B cell (primary cell): ENCODE data around the gene COMMD1. TPM values are rescaled to one million over a fixed set of nuclear protein-coding genes. Genes with fewer than 3 reads are reported as not detected.
"Not testable (repeated sequence)": the region's sequence is repeated elsewhere in the genome, so short reads cannot be mapped to it uniquely, and the experiment has no call there.

Source experiments
- ATAC-seq: fragments of 200-7000 bp; cut with Tn5 transposase; one replicate; pipeline ENCODE4 v1.10.0; 2021; ENCODE audit warnings: low read depth, mild to moderate bottlenecking, moderate number of reproducible peaks, moderate library complexity
- CTCF ChIA-PET: fragments of 350-600 bp; sonication (Branson Sonifier 250); formaldehyde crosslinking; loops from one replicate; lab custom pipeline; 2021; ENCODE audit warnings: antibody characterized with exemption, inconsistent platforms; lab: Charles Lee
- POLR2A ChIA-PET: fragments of 350-600 bp; sonication (Branson Sonifier 250); formaldehyde crosslinking; loops from one replicate; lab custom pipeline; 2021; ENCODE audit warnings: antibody characterized with exemption; lab: Charles Lee
- DNase-seq: peaks from one replicate; pipeline ENCODE4 v3.0.0; 2013
- H2AFZ ChIP-seq: 2 replicates; pipeline ENCODE4 v1.6.1; 2012; ENCODE audit warnings: mild to moderate bottlenecking, low read depth, low read length; ENCODE audit not compliant: insufficient read depth, poor library complexity, severe bottlenecking
- H3K27ac ChIP-seq, 2 donors: 1 replicate in 1 of 2; 2 replicates in 1 of 2; pipeline ENCODE4 v1.5.1; 2012 to 2013; ENCODE audit warnings: low read length in 2 of 2, mild to moderate bottlenecking in 2 of 2, moderate library complexity in 1 of 2
- H3K27me3 ChIP-seq, 4 experiments: fragments of 200-600 bp in 1 of 4; sonication (generic) in 1 of 4; replicated peaks in 1 of 4; 1 replicate in 2 of 4; 2 replicates in 2 of 4; pipeline versions ENCODE4 v1.6.1 to v1.7.0; 2013 to 2016; ENCODE audit warnings: low read length in 3 of 4, mild to moderate bottlenecking in 2 of 4, mixed read lengths in 1 of 4, moderate library complexity in 1 of 4; ENCODE audit not compliant: insufficient read depth in 4 of 4, control insufficient read depth in 3 of 4; ENCODE audit errors: control extremely low read depth in 1 of 4
- H3K36me3 ChIP-seq, 2 experiments: replicated peaks in 1 of 2; 1 replicate in 1 of 2; 2 replicates in 1 of 2; pipeline versions ENCODE4 v1.6.1 to v1.7.1; 2013; ENCODE audit warnings: low read length in 1 of 2; ENCODE audit not compliant: insufficient read depth in 2 of 2, control insufficient read depth in 1 of 2; ENCODE audit errors: control extremely low read depth in 1 of 2, extremely low read depth in 1 of 2
- H3K4me1 ChIP-seq, 2 donors: fragments of 200-600 bp in 1 of 2; sonication (generic) in 1 of 2; 1 replicate in 1 of 2; 2 replicates in 1 of 2; pipeline versions ENCODE4 v1.5.1 to v1.6.1; 2013 to 2017; ENCODE audit warnings: low read length in 2 of 2; ENCODE audit not compliant: control insufficient read depth in 2 of 2, insufficient read depth in 2 of 2
- H3K4me2 ChIP-seq: replicated peaks from 2 replicates; pipeline ENCODE3; 2012; ENCODE audit warnings: mild to moderate bottlenecking, low read depth, low read length; ENCODE audit not compliant: poor library complexity, severe bottlenecking
- H3K4me3 ChIP-seq, 5 experiments: fragments of 200-600 bp in 1 of 5; sonication (generic) in 1 of 5; 1 replicate in 3 of 5; 2 replicates in 2 of 5; pipeline versions ENCODE4 v1.5.1 to v1.7.0; 2011 to 2016; ENCODE audit warnings: low read length in 4 of 5, mild to moderate bottlenecking in 4 of 5, low read depth in 2 of 5, control low read depth in 1 of 5, moderate library complexity in 1 of 5; ENCODE audit not compliant: insufficient read depth in 1 of 5; ENCODE audit errors: control extremely low read depth in 1 of 5, extremely low read depth in 1 of 5
- H3K79me2 ChIP-seq: fragments of 200-600 bp; sonication (generic); one replicate; pipeline ENCODE4 v1.6.0; 2016; ENCODE audit warnings: low read length; ENCODE audit not compliant: control insufficient read depth, insufficient read depth
- H3K9ac ChIP-seq: fragments of 200-600 bp; sonication (generic); 2 replicates; pipeline ENCODE4 v1.6.1; 2017; ENCODE audit warnings: mild to moderate bottlenecking, low read length, moderate library complexity
- H3K9me3 ChIP-seq, 3 donors: one replicate each; pipeline versions ENCODE4 v1.6.1 to v1.7.1; 2013; ENCODE audit warnings: low read length in 2 of 3; ENCODE audit not compliant: control insufficient read depth in 2 of 3, insufficient read depth in 1 of 3; ENCODE audit errors: control extremely low read depth in 1 of 3
- H4K20me1 ChIP-seq: 2 replicates; pipeline ENCODE4 v1.6.0; 2012; ENCODE audit warnings: mild to moderate bottlenecking, low read length; ENCODE audit not compliant: insufficient read depth, control insufficient read depth, poor library complexity, severe bottlenecking
- H3K27ac Mint-ChIP-seq: one replicate; pipeline ENCODE4 v1.8.0; 2021; ENCODE audit warnings: mixed read lengths
- H3K27me3 Mint-ChIP-seq: one replicate; pipeline ENCODE4 v1.8.0; 2021; ENCODE audit warnings: mixed read lengths
- H3K4me1 Mint-ChIP-seq: one replicate; pipeline ENCODE4 v1.8.0; 2021; ENCODE audit warnings: mixed read lengths
- H3K4me3 Mint-ChIP-seq: one replicate; pipeline ENCODE4 v1.8.0; 2021; ENCODE audit warnings: mixed read lengths
- H3K9me3 Mint-ChIP-seq: one replicate; pipeline ENCODE4 v1.8.0; 2022; ENCODE audit warnings: mixed read lengths; ENCODE audit not compliant: insufficient read depth
- EZH2 ChIP-seq: IDR thresholded peaks from 2 replicates; pipeline ENCODE4 v1.6.1; 2012; ENCODE audit warnings: borderline replicate concordance, low read depth, mild to moderate bottlenecking, moderate library complexity, low read length; ENCODE audit not compliant: insufficient read depth, poor library complexity, severe bottlenecking
- WGBS: methylation state at CpG from one replicate; pipeline ENCODE4 v1.1.5; 2013; ENCODE audit warnings: missing lambda C conversion rate; ENCODE audit not compliant: insufficient coverage; 5-methylcytosine and 5-hydroxymethylcytosine counted together
- intact Hi-C: fragments of 100-400 bp; cut with micrococcal nuclease; formaldehyde crosslinking; loops from one replicate; pipeline ENCODE4 v1.10.0; 2022
- polyA plus RNA-seq: library from polyadenylated mRNA; depleted of rRNA; stranded (reverse); fragments of >200 nt; gene quantifications from 2 replicates; pipeline ENCODE4 v1.2.3, GENCODE V29; 2012
- total RNA-seq, 2 donors: library from RNA; stranded (reverse); fragments of 120-200 nt in 1 of 2; gene quantifications; 1 replicate in 1 of 2; 2 replicates in 1 of 2; pipeline versions ENCODE4 v1.2.3 to v1.2.4, GENCODE V29; 2013 to 2022
- TF ChIP-seq, protein P1 (sequence below): fragments of 200-600 bp; IDR thresholded peaks from one replicate; pipeline ENCODE4 v1.8.0; 2022; ENCODE audit warnings: antibody characterized with exemption, mild to moderate bottlenecking

COMMD1 gene
- total and polyA plus RNA-seq, 2 donors (not counting 1 experiment from before 2014, with no cell fraction given) = 20.6 to 25.1 TPM

DNA sequence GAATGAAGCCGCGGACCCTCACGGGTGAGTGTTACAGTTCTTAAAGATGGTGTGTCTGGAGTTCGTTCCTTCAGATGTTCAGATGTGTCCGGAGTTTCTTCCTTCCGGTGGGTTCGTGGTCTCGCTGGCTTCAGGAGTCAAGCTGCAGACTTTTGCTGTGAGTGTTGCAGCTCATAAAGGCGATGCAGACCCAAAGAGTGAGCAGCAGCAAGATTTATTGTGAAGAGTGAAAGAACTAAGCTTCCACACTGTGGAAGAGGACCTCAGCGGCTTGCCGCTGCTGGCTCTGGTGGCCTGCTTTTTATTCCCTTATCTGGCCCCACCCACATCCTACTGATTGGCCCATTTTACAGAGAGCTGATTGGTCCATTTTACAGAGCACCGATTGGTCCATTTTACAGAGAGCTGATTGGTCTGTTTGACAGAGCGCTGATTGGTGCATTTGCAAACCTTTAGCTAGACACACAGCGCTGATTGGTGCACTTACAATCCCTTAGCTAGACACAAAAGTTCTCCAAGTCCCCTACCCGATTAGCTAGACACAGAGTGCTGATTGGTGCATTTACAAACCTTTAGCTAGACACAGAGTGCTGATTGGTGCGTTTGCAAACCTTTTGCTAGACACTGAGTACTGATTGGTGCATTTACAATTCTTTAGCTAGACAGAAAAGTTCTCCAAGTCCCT lies 136.4 kb downstream of the COMMD1 start:
- H3K27me3 ChIP-seq, H3K9ac ChIP-seq, H3K4me3 Mint-ChIP-seq, POLR2A ChIA-PET, H3K36me3 ChIP-seq, H3K4me3 ChIP-seq, ATAC-seq, H3K27me3 Mint-ChIP-seq, H3K27ac ChIP-seq, H3K27ac Mint-ChIP-seq, H3K4me2 ChIP-seq, H4K20me1 ChIP-seq, H3K79me2 ChIP-seq, H3K9me3 Mint-ChIP-seq, CTCF ChIA-PET, DNase-seq, H2AFZ ChIP-seq, intact Hi-C loops: not testable (repeated sequence)
- peaks cover 0 to 12% (median 9%) of the 10 kb centered on the region in 3 donors for H3K9me3 ChIP-seq
- 61% methylated on average over 8 of the region's 16 CpGs for WGBS
- H3K4me1 Mint-ChIP-seq = peaks cover 17% of the 10 kb centered on the region
- H3K4me1 ChIP-seq = peaks cover 20 to 22% of the 10 kb centered on the region in 2 donors

DNA sequence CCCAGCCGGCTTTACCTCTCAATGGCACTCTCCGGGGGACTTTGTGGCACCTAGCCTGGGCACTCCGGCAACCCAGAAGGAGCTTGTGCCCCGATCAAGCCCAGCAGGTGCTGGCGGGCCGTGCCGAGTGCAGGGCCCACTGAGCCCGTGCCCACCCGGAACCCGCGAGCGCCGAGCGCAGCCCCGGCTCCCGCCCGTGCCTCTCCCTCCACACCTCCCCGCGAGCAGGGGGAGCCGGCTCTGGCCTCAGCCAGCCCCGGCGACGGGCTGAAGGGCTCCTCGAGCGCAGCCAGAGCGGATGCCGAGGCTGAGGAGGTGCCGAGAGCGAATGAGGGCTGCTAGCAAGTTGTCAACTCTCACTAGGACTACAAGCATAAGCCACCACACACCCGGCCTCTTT lies 136.9 kb downstream of the COMMD1 start:
- no peak overlapping the region for H2AFZ ChIP-seq
- no peak overlapping the region for H3K4me2 ChIP-seq
- H3K4me3 ChIP-seq = no peak overlapping the region
- H3K9ac ChIP-seq = no peak overlapping the region
- WGBS = 96% methylated on average over 24 of the region's 30 CpGs
- no peak overlapping the region for H3K27ac Mint-ChIP-seq
- H3K27me3 Mint-ChIP-seq = no peaks in the 10 kb centered on the region
- intact Hi-C loops = no loop called here
- no peak overlapping the region for H3K27ac ChIP-seq
- TF ChIP-seq, protein P1, sequence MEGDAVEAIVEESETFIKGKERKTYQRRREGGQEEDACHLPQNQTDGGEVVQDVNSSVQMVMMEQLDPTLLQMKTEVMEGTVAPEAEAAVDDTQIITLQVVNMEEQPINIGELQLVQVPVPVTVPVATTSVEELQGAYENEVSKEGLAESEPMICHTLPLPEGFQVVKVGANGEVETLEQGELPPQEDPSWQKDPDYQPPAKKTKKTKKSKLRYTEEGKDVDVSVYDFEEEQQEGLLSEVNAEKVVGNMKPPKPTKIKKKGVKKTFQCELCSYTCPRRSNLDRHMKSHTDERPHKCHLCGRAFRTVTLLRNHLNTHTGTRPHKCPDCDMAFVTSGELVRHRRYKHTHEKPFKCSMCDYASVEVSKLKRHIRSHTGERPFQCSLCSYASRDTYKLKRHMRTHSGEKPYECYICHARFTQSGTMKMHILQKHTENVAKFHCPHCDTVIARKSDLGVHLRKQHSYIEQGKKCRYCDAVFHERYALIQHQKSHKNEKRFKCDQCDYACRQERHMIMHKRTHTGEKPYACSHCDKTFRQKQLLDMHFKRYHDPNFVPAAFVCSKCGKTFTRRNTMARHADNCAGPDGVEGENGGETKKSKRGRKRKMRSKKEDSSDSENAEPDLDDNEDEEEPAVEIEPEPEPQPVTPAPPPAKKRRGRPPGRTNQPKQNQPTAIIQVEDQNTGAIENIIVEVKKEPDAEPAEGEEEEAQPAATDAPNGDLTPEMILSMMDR = no peak
- TF ChIP-seq EZH2 = no peak
- peaks cover 17% of the 10 kb centered on the region for H3K4me1 Mint-ChIP-seq
- ChIA-PET CTCF (no interaction called here), POLR2A (no interaction called here)
- ATAC-seq (no peak), DNase-seq (no peak)
- peaks cover 7% of the 10 kb centered on the region for H3K79me2 ChIP-seq
- no peaks in the 10 kb centered on the region for H3K9me3 Mint-ChIP-seq
- no peaks in the 10 kb centered on the region for H4K20me1 ChIP-seq
- no peak overlapping the region for H3K4me3 Mint-ChIP-seq
- no peaks in the 10 kb centered on the region for H3K36me3 ChIP-seq
- no peaks in the 10 kb centered on the region for H3K27me3 ChIP-seq
- H3K9me3 ChIP-seq = peaks cover 0 to 12% (median 11%) of the 10 kb centered on the region in 3 donors
- peaks cover 20 to 22% of the 10 kb centered on the region in 2 donors for H3K4me1 ChIP-seq
